ENCODE results near the gene BMP3. TPM values are rescaled to one million over a fixed set of nuclear protein-coding genes. Genes with fewer than 3 reads are reported as not detected.

The BMP3 gene
- total RNA-seq, 4 donors from 2014 or later = 1.3 TPM; not detected in 3

- Histone ChIP-seq H3K27me3 (no peaks in the 10 kb centered on the region), H3K4me1 (no peaks in the 10 kb centered on the region), H3K27ac (no peak overlapping the region), H3K9me3 (no peaks in the 10 kb centered on the region), H3K36me3 (no peaks in the 10 kb centered on the region), H3K4me3 (no peak overlapping the region)
- TF ChIP-seq POLR2A (IDR thresholded peaks at IDR 0.05) (no peak), CTCF (IDR thresholded peaks at IDR 0.05) (no peak)
- DNase-seq = no peak
- intact Hi-C loops (cut with DNase I; ENCODE audit: low total_unique reads) = no loop called here
Observed at GRCh38 chr4:81093720-81094401, 63.4 kb downstream of the BMP3 start.

DNA sequence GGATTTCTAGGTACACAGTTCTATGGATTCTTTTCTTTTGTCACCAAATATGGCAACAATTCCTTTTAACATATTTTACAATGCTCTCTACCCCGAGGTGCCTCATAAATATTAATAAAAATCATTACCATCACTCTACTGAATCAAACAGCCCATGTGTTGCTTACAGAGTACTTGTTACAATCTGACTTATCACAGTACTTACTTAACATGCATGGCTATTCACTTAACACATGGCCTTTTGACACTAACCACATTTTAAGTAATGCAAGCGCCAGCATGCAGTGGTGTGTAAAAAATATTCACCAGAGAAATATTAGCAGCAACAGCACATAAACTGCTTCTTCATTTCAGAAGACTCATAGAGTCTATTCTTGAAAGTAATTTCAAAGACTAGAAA, 64.9 kb downstream of the BMP3 start:
- Histone ChIP-seq H3K9me3 (no peaks in the 10 kb centered on the region), H3K36me3 (no peaks in the 10 kb centered on the region), H3K4me3 (no peak overlapping the region), H3K27me3 (no peaks in the 10 kb centered on the region), H3K4me1 (no peaks in the 10 kb centered on the region), H3K27ac (no peak overlapping the region)
- DNase-seq = no peak
- intact Hi-C loops (cut with DNase I; ENCODE audit: low total_unique reads) = no loop called here
- no peak for TF ChIP-seq CTCF (IDR thresholded peaks at IDR 0.05)
- no peak for TF ChIP-seq POLR2A (IDR thresholded peaks at IDR 0.05)

DNA sequence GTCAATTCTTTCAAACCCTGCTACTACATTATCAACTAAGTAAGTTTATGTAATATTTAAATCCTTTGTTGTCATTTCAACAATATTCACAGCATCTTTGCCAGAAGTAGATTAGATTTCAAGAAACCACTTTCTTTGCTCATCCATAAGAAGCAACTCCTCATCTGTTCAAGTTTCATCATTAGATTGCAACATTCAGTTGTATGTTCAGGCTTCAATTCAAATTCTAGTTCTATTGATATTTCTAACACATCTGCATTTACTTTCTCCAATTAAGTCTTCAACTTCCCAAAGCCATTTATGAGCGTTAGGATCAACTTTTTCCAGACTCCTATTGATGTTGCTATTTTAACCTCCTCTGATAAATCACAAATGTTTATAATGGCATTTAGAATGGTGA, 66.1 kb downstream of the BMP3 start:
- TF ChIP-seq CTCF (IDR thresholded peaks at IDR 0.05) = no peak
- no peak for TF ChIP-seq POLR2A (IDR thresholded peaks at IDR 0.05)
- no peak for DNase-seq
- Histone ChIP-seq H3K9me3 (no peaks in the 10 kb centered on the region), H3K27ac (no peak overlapping the region), H3K4me1 (no peaks in the 10 kb centered on the region), H3K36me3 (no peaks in the 10 kb centered on the region), H3K4me3 (no peak overlapping the region), H3K27me3 (no peaks in the 10 kb centered on the region)
- intact Hi-C loops (cut with DNase I; ENCODE audit: low total_unique reads) = no loop called here

DNA sequence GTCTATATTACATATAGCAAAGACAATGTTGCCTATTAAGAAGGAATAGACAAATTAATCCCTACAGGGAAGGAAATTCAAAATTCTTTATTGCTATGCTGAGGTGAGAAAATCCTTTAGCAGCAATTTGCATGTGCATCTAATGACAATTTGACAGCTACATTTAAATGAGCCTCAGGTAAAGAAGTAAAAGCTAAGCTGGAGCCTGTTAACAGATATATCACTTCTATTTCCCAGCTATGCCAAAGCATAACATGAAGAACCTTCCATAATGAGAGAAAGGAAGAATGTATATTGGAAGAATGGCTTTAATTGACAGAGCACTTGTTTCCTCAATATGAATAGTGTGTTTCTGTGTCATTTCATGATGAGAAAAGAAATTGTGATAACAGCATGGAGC, 71.6 kb downstream of the BMP3 start:
- H3K4me1 ChIP-seq = no peaks in the 10 kb centered on the region
- intact Hi-C loops (cut with DNase I; ENCODE audit: low total_unique reads) = no loop called here
- no peaks in the 10 kb centered on the region for H3K9me3 ChIP-seq
- no peaks in the 10 kb centered on the region for H3K36me3 ChIP-seq
- H3K27me3 ChIP-seq = no peaks in the 10 kb centered on the region
- no peak overlapping the region for H3K27ac ChIP-seq
- H3K4me3 ChIP-seq = no peak overlapping the region
- TF ChIP-seq CTCF (IDR thresholded peaks at IDR 0.05) = no peak
- DNase-seq = no peak

DNA sequence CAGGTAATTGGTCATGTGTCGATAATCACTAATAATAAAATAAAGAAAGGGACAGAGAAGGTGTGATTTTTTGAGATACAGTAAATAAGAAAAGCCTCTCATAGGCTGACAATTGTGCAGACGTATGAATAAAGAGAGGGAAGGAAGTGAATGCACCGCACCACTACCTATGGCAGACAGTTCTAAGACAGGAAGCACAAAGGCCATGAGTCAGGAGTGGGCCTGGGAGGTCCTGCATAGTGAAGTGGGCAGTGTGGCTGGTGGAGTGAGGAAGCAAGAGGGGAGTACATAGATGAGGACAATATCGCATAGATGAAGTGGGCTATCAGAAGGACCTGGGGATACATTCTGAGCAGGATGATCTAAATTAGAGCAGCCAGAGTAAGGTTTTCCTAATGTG, 75.6 kb downstream of the BMP3 start:
- no peak overlapping the region for H3K27ac ChIP-seq
- no peaks in the 10 kb centered on the region for H3K4me1 ChIP-seq
- TF ChIP-seq CTCF (IDR thresholded peaks at IDR 0.05) (no peak), POLR2A (IDR thresholded peaks at IDR 0.05) (no peak)
- no peaks in the 10 kb centered on the region for H3K9me3 ChIP-seq
- H3K27me3 ChIP-seq = no peaks in the 10 kb centered on the region
- H3K4me3 ChIP-seq = no peak overlapping the region
- intact Hi-C loops (cut with DNase I; ENCODE audit: low total_unique reads) = no loop called here
- H3K36me3 ChIP-seq = no peaks in the 10 kb centered on the region
- DNase-seq = no peak

Other genes with a start within 250 kb of the BMP3 start
- 1 to 10 TPM in 1 of 4 donors, under 1 TPM in 1, not detected in 2; 0.18 to 4.4 TPM for gene PRKG2, start 184.5 kb downstream of the BMP3 start, total RNA-seq